MCF 10A (cell line): Measurements from ENCODE around the gene IQCN. TPM values are rescaled to one million over a fixed set of nuclear protein-coding genes. Genes with fewer than 3 reads are reported as not detected.
A peak's percentile ranks its signal among the peaks of the same experiment; 100 is the strongest.

ENCODE experiments used
- BruUV-seq: library from RNA; stranded (reverse); fragments of 400-500 nt; replicated peaks from 2 replicates; lab custom pipeline; 2021; lab: Mats Ljungman, UMichigan
- CTCF ChIA-PET: fragments of 300-600 bp; sonication (Branson Sonifier 250); formaldehyde crosslinking; extraction: SDS; loops from one replicate; lab custom pipeline; 2021; ENCODE audit warnings: antibody characterized with exemption, inconsistent platforms; lab: Yijun Ruan, JAX
- POLR2A ChIA-PET: fragments of 300-600, 350-650 bp; sonication (Branson Sonifier 250); formaldehyde crosslinking; extraction: SDS; loops from one replicate; lab custom pipeline; 2020; ENCODE audit warnings: antibody characterized with exemption, inconsistent platforms; lab: Yijun Ruan, JAX
- DNase-seq: peaks from one replicate; pipeline ENCODE4 v3.0.0-alpha.2; 2018; ENCODE audit not compliant: unreplicated experiment
- H3K27ac Mint-ChIP-seq: one replicate; pipeline ENCODE4 v1.8.0; 2022; ENCODE audit warnings: mild to moderate bottlenecking, low read depth, mixed read lengths; ENCODE audit not compliant: unreplicated experiment
- H3K27me3 Mint-ChIP-seq: one replicate; pipeline ENCODE4 v1.8.0; 2022; ENCODE audit warnings: mixed read lengths; ENCODE audit not compliant: insufficient read depth, unreplicated experiment
- H3K36me3 Mint-ChIP-seq: one replicate; pipeline ENCODE4 v1.8.0; 2022; ENCODE audit warnings: mild to moderate bottlenecking, moderate library complexity, mixed read lengths; ENCODE audit not compliant: insufficient read depth, unreplicated experiment
- H3K4me1 Mint-ChIP-seq: one replicate; pipeline ENCODE4 v1.8.0; 2022; ENCODE audit warnings: mixed read lengths; ENCODE audit not compliant: insufficient read depth, unreplicated experiment
- H3K4me3 Mint-ChIP-seq: one replicate; pipeline ENCODE4 v1.8.0; 2022; ENCODE audit warnings: mild to moderate bottlenecking, moderate library complexity, mixed read lengths; ENCODE audit not compliant: unreplicated experiment
- H3K9me3 Mint-ChIP-seq: one replicate; pipeline ENCODE4 v1.8.0; 2022; ENCODE audit warnings: mixed read lengths; ENCODE audit not compliant: unreplicated experiment
- intact Hi-C: fragments of 100-400 bp; cut with micrococcal nuclease; formaldehyde crosslinking; loops from 2 replicates; pipeline ENCODE4 v1.14.1; 2022
- total RNA-seq: library from RNA; stranded (reverse); gene quantifications from 2 replicates; pipeline ENCODE4 v1.2.3, GENCODE V29; 2022
- TF ChIP-seq, protein P1 (sequence below): fragments of 200-600 bp; IDR thresholded peaks from one replicate; pipeline ENCODE4 v1.8.0; 2022; ENCODE audit warnings: antibody characterized with exemption, mild to moderate bottlenecking; ENCODE audit not compliant: unreplicated experiment

Gene IQCN
- total RNA-seq, 1 experiment from 2014 or later, result 0.26 TPM

DNA sequence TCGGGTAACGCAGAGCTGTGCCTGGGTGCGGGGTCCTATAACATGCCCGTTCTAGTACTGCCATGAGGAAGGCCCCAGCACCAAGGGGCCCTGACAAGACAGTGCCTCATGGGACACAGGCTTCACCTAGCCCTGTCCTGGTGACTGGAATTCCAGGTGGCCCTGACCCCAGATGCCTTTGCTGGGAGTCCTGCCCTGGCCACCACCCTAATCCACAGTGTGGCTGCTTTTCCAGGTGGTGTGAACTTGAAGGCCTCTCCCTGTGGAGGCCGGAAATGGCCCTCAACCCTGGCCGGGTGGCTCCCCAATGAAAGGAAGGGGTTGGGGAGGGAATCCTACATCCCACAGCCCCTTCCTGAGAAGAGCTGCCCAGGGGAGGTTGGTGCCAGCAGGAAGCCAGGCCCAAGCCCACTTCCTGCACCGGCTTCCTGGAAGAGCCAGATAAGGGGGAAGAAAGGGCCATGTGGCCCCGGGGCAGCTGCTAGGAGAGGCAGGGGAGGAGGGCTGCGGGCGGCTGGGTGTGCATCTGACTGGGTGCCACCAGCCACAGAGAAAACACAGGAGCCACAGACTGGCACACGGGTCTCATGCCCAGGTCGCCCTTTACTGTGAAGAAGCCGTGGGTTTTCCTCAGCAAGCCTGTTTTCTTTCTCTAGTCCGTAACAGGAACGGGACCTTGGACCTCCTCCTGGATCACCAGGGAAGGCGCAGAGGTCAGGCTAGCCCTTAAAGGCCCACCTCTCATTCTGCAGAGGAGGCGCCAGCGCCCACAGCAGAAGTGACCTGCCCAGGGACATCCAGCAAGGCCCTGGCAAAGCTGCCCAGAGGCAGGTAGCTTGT lies 43.9 kb upstream of the IQCN start:
- no TSS peak for BruUV-seq
- intact Hi-C loops, result no loop called here
- TF ChIP-seq, protein P1, sequence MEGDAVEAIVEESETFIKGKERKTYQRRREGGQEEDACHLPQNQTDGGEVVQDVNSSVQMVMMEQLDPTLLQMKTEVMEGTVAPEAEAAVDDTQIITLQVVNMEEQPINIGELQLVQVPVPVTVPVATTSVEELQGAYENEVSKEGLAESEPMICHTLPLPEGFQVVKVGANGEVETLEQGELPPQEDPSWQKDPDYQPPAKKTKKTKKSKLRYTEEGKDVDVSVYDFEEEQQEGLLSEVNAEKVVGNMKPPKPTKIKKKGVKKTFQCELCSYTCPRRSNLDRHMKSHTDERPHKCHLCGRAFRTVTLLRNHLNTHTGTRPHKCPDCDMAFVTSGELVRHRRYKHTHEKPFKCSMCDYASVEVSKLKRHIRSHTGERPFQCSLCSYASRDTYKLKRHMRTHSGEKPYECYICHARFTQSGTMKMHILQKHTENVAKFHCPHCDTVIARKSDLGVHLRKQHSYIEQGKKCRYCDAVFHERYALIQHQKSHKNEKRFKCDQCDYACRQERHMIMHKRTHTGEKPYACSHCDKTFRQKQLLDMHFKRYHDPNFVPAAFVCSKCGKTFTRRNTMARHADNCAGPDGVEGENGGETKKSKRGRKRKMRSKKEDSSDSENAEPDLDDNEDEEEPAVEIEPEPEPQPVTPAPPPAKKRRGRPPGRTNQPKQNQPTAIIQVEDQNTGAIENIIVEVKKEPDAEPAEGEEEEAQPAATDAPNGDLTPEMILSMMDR, result no peak
- Mint-ChIP-seq H3K27me3 (no peaks in the 10 kb centered on the region), H3K9me3 (no peaks in the 10 kb centered on the region), H3K4me1 (peaks cover 24% of the 10 kb centered on the region), H3K27ac (peak overlapping the region; percentile 16), H3K4me3 (no peak overlapping the region), H3K36me3 (peaks cover 25% of the 10 kb centered on the region)
- CTCF ChIA-PET, result interaction anchor here (0.6 to 1.1 kb wide), 4 partner anchors 10 to 81 kb away, joined by 3 to 4 read pairs (median 4); no protein-coding TSS in a partner anchor
- POLR2A ChIA-PET, result interaction anchor here (0.6 to 5.2 kb wide), 3 partner anchors 17 to 38 kb away, joined by 3 to 175 read pairs (median 3); partner anchors contain the start of gene JUND
- DNase-seq, result no peak

DNA sequence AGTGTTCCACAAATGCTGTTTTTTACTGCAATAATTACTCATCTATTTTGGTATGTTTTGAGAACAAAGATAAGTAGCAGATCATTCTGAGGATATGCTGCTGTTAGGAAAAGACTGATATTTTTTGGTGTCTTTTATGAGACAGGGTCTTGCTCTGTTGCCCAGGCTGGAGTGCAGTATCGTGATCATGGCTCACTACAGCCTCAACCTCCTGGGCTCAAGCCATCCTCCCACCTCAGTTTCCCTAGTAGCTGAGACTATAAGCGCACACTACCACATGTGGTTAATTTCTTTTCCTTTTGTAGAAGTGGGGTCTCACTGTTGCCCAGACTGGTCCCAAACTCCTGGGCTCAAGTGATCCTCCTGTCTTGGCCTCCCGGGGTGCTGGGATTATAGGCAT lies 39.1 kb upstream of the IQCN start:
- no TSS peak for BruUV-seq
- peaks cover 47% of the 10 kb centered on the region for H3K36me3 Mint-ChIP-seq
- H3K27ac Mint-ChIP-seq, result no peak overlapping the region
- TF ChIP-seq, protein P1, result no peak
- ChIA-PET CTCF (interaction anchor here (0.6 to 1.5 kb wide), 2 partner anchors 8 to 15 kb away, joined by 3 to 4 read pairs; no protein-coding TSS in a partner anchor), POLR2A (interaction anchor here (0.7 to 1.4 kb wide), 2 partner anchors 21 to 31 kb away, joined by 3 read pairs; no protein-coding TSS in a partner anchor)
- intact Hi-C loops, result no loop called here
- no peaks in the 10 kb centered on the region for H3K4me1 Mint-ChIP-seq
- no peaks in the 10 kb centered on the region for H3K27me3 Mint-ChIP-seq
- H3K4me3 Mint-ChIP-seq, result no peak overlapping the region
- DNase-seq, result no peak
- H3K9me3 Mint-ChIP-seq, result no peaks in the 10 kb centered on the region

DNA sequence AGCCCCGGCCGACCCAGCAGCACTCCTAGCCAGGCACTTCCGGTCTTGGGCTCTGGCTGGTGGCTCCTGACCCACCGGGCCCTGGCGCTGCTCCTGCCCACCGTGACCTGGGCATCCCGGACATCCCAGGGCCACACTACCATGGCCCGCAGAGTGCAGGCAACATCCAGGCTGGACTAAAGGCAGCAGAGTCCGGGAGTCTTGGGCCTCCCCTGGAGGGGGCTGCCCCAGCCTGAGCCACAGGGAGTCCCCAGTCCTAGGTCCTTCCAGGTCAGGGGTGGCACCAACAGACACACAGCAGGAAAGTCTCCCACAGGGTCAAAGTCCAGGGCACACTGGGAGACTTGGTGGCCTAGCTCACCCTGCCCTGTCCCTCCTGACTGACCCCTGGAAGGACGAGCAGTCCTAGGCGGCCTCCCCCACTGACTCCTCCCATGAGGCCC lies 37.9 kb upstream of the IQCN start:
- TF ChIP-seq, protein P1, result no peak
- POLR2A ChIA-PET, result interaction anchor here (1.0 kb wide), 2 partner anchors 10 to 33 kb away, joined by 3 to 5 read pairs; no protein-coding TSS in a partner anchor
- Mint-ChIP-seq H3K4me3 (no peak overlapping the region), H3K27ac (peak overlapping the region; percentile 59), H3K9me3 (no peaks in the 10 kb centered on the region), H3K4me1 (no peaks in the 10 kb centered on the region), H3K36me3 (peaks cover 53% of the 10 kb centered on the region), H3K27me3 (no peaks in the 10 kb centered on the region)
- intact Hi-C loops, result no loop called here
- CTCF ChIA-PET, result interaction anchor here (0.5 to 1.5 kb wide), 3 partner anchors 9 to 260 kb away, joined by 3 to 4 read pairs (median 3); no protein-coding TSS in a partner anchor
- DNase-seq, result no peak
- no TSS peak for BruUV-seq

GRCh38 chr19:18311502-18312091 lies 37.3 kb upstream of the IQCN start:
- intact Hi-C loops, result no loop called here
- H3K36me3 Mint-ChIP-seq, result peaks cover 56% of the 10 kb centered on the region
- ChIA-PET POLR2A (interaction anchor here (1.0 kb wide), 1 partner anchor 32 kb away, joined by 5 read pairs; no protein-coding TSS in a partner anchor), CTCF (interaction anchor here (0.5 to 1.1 kb wide), 3 partner anchors 28 to 32 kb away, joined by 3 read pairs; no protein-coding TSS in a partner anchor)
- no peak overlapping the region for H3K27ac Mint-ChIP-seq
- no peaks in the 10 kb centered on the region for H3K27me3 Mint-ChIP-seq
- no peak overlapping the region for H3K4me3 Mint-ChIP-seq
- BruUV-seq, result no TSS peak
- TF ChIP-seq, protein P1, result no peak
- H3K9me3 Mint-ChIP-seq, result no peaks in the 10 kb centered on the region
- DNase-seq, result no peak
- no peaks in the 10 kb centered on the region for H3K4me1 Mint-ChIP-seq
